Measurements from ENCODE around the gene PSAPL1. TPM values are rescaled to one million over a fixed set of nuclear protein-coding genes. Genes with fewer than 3 reads are reported as not detected.

PSAPL1 gene
- total and polyA plus RNA-seq, 2 of the 8 experiments (the other 6 are each of a cell fraction or from before 2014, with no cell fraction given) = 0.03 TPM; not detected in 1

DNA sequence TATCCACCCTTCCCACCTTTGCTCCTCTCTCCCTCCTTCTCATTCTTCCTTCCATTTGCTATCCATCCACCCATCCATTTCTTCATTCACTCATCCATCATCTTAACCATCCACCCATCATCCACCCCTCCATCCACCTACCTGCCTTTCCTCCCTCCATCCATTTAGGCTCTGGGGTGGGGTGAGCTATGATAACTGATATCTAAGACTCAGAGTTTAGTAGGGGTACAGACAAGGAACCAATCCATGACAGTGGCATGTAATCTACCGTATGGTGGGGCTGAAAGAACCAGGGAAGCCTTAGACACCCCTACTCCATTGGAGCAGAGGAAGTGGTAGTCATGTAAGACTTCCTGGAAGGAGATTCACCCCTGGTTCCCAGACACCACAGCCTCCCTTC lies 23.2 kb downstream of the PSAPL1 start:
- H2BK15ac ChIP-seq (ENCODE audit: low read length) = no peak overlapping the region
- no peak overlapping the region for H2BK20ac ChIP-seq (ENCODE audit: low read length)
- H3K23me2 ChIP-seq (ENCODE audit: low read depth, low read length) = peaks cover 5% of the 10 kb centered on the region
- H2AK5ac ChIP-seq (ENCODE audit: low read depth, low read length) = no peak overlapping the region
- no peaks in the 10 kb centered on the region; a peak in 1 of 8 replicates for H3K36me3 ChIP-seq (ENCODE audit: control insufficient read depth in 2 of 4, insufficient read depth in 4 of 4, low read length in 3 of 4)
- no peak overlapping the region for H2AFZ ChIP-seq (ENCODE audit: low read length)
- DNase-seq (ENCODE audit: low read depth in 1 of 2, low spot score in 2 of 2) (peak in 1 of 2 experiments; percentile 16), FAIRE-seq (no peak)
- no peak overlapping the region for H4K8ac ChIP-seq (ENCODE audit: extremely low read depth, insufficient read depth, low read length)
- no peak overlapping the region for H3K4me2 ChIP-seq (ENCODE audit: insufficient read depth in 1 of 2, low read depth in 2 of 2, low read length in 2 of 2)
- H4K20me1 ChIP-seq (replicated peaks in 1 of 2; ENCODE audit: control insufficient read depth in 1 of 2, insufficient read depth in 2 of 2, low read length in 2 of 2) = peaks cover 8 to 10% of the 10 kb centered on the region in 2 experiments
- H2BK12ac ChIP-seq (ENCODE audit: low read depth, low read length) = no peak overlapping the region
- WGBS, 2 experiments (ENCODE audit: extremely low coverage in 1 of 2, insufficient coverage in 1 of 2, insufficient read length in 1 of 2, insufficient replicate concordance in 2 of 2, low coverage in 1 of 2, low lambda C conversion rate in 2 of 2, missing lambda C conversion rate in 1 of 2) = 86% methylated on average over 1 of the region's 1 CpG; no CpG with 5 or more reads in 1 of the 2 experiments
- H3K79me1 ChIP-seq (ENCODE audit: low read depth, low read length) = no peaks in the 10 kb centered on the region
- H3K18ac ChIP-seq (ENCODE audit: extremely low read depth, low read length) = no peak overlapping the region
- H3K23ac ChIP-seq (ENCODE audit: insufficient read length) = no peak overlapping the region
- H2BK5ac ChIP-seq (ENCODE audit: low read depth, low read length) = no peak overlapping the region
- H3K9ac ChIP-seq (replicated peaks in 1 of 4; ENCODE audit: extremely low read depth in 1 of 4, low read depth in 3 of 4, low read length in 3 of 4) = no peak overlapping the region
- H3K79me2 ChIP-seq (ENCODE audit: control insufficient read depth in 1 of 2, insufficient read depth in 2 of 2, low read length in 2 of 2) = no peaks in the 10 kb centered on the region
- peaks cover 2 to 15% (median 12%) of the 10 kb centered on the region in 4 experiments; a peak in 4 of 7 replicates for H3K4me1 ChIP-seq (replicated peaks in 1 of 4; ENCODE audit: control insufficient read depth in 3 of 4, insufficient read depth in 4 of 4, low read length in 3 of 4)
- CTCF ChIA-PET (ENCODE audit: partially characterized antibody) = no interaction called here
- no peak overlapping the region for H3K14ac ChIP-seq (ENCODE audit: insufficient read length)
- H2BK120ac ChIP-seq (replicated peaks; ENCODE audit: low read depth, low read length) = no peak overlapping the region
- peaks cover 36 to 57% (median 49%) of the 10 kb centered on the region in 4 experiments for H3K27me3 ChIP-seq (replicated peaks in 1 of 4; ENCODE audit: control insufficient read depth in 3 of 4, extremely low read depth in 1 of 4, insufficient read depth in 3 of 4, low read length in 3 of 4)
- H3K9me3 ChIP-seq (ENCODE audit: insufficient read depth in 2 of 2, low read depth in 1 of 2, low read length in 1 of 2) = no peaks in the 10 kb centered on the region
- POLR2A ChIA-PET (ENCODE audit: partially characterized antibody) = no interaction called here
- no peak overlapping the region for H3K4me3 ChIP-seq (ENCODE audit: extremely low read depth in 1 of 4, insufficient read depth in 2 of 4, low read depth in 3 of 4, low read length in 4 of 4)
- H3K56ac ChIP-seq (replicated peaks; ENCODE audit: insufficient read length, low read depth, low read length) = no peak overlapping the region
- H4K91ac ChIP-seq (replicated peaks; ENCODE audit: insufficient read length, low read length) = no peak overlapping the region
- H4K5ac ChIP-seq (ENCODE audit: insufficient read length, low read depth, low read length) = no peak overlapping the region
- H3K27ac ChIP-seq (ENCODE audit: low read depth, low read length) = no peak overlapping the region
- H3K4ac ChIP-seq (replicated peaks; ENCODE audit: insufficient read length, low read depth, low read length) = no peak overlapping the region
- TF ChIP-seq, protein P1, sequence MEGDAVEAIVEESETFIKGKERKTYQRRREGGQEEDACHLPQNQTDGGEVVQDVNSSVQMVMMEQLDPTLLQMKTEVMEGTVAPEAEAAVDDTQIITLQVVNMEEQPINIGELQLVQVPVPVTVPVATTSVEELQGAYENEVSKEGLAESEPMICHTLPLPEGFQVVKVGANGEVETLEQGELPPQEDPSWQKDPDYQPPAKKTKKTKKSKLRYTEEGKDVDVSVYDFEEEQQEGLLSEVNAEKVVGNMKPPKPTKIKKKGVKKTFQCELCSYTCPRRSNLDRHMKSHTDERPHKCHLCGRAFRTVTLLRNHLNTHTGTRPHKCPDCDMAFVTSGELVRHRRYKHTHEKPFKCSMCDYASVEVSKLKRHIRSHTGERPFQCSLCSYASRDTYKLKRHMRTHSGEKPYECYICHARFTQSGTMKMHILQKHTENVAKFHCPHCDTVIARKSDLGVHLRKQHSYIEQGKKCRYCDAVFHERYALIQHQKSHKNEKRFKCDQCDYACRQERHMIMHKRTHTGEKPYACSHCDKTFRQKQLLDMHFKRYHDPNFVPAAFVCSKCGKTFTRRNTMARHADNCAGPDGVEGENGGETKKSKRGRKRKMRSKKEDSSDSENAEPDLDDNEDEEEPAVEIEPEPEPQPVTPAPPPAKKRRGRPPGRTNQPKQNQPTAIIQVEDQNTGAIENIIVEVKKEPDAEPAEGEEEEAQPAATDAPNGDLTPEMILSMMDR (IDR thresholded peaks at IDR 0.05; ENCODE audit: control extremely low read depth in 1 of 3, insufficient read depth in 1 of 3, low read depth in 1 of 3, low read length in 3 of 3) = no peak
- TF ChIP-seq POU5F1 (IDR thresholded peaks at IDR 0.05; ENCODE audit: low read depth, low read length) (no peak), SRF (IDR thresholded peaks at IDR 0.05; ENCODE audit: low read depth, low read length) (no peak), MAFK (IDR thresholded peaks at IDR 0.05; ENCODE audit: low read depth, low read length) (no peak), EZH2 (IDR thresholded peaks at IDR 0.05; ENCODE audit: low read depth, low read length, severe bottlenecking) (no peak), SUZ12 (IDR thresholded peaks at IDR 0.05; ENCODE audit: low read length) (no peak), ASH2L (IDR thresholded peaks at IDR 0.05; ENCODE audit: low read length) (no peak)

Data from H1 (cell line).